ENCODE measurements around the gene RAET1E. TPM values are rescaled to one million over a fixed set of nuclear protein-coding genes. Genes with fewer than 3 reads are reported as not detected.
"Not testable (repeated sequence)": the region's sequence is repeated elsewhere in the genome, so short reads cannot be mapped to it uniquely, and the experiment has no call there.

The RAET1E gene
- total and polyA plus RNA-seq, 2 experiments from 2014 or later: not detected

GRCh38 chr6:149938013-149938570 is 40.2 kb upstream of the RAET1E start:
- not testable (repeated sequence) for H3K4me1 ChIP-seq (ENCODE audit: insufficient read depth); H3K27ac ChIP-seq (ENCODE audit: low read depth); DNase-seq (ENCODE audit: low spot score); H3F3A ChIP-seq (replicated peaks; ENCODE audit: low read depth); H4K20me1 ChIP-seq (replicated peaks; ENCODE audit: insufficient read depth); H3K9me3 Mint-ChIP-seq; H3K27ac Mint-ChIP-seq; H3K9me2 ChIP-seq (ENCODE audit: insufficient read depth); H3K36me3 Mint-ChIP-seq (ENCODE audit: low read depth); H3K36me3 ChIP-seq (ENCODE audit: insufficient read depth); H3K79me2 ChIP-seq (replicated peaks; ENCODE audit: insufficient read depth)
- H2AFZ ChIP-seq: peak overlapping the region; percentile 88
- peak overlapping the region; percentile 84 for H3K4me2 ChIP-seq
- ATAC-seq: peak; percentile 83
- Mint-ChIP-seq H3K27me3 (ENCODE audit: insufficient read depth, low read depth, poor library complexity) (peaks cover 89% of the 10 kb centered on the region), H3K4me3 (peak overlapping the region; percentile 72), H3K4me1 (peaks cover 11% of the 10 kb centered on the region)
- peak; percentile 87 for TF ChIP-seq EZH2 (IDR thresholded peaks at IDR 0.05; ENCODE audit: low read depth, unreplicated experiment)
- H3K4me3 ChIP-seq: peak overlapping the region; percentile 57
- H3K27me3 ChIP-seq (ENCODE audit: insufficient read depth): peaks cover 94% of the 10 kb centered on the region

GRCh38 chr6:149936743-149937142 is 38.8 kb upstream of the RAET1E start:
- H3K9me3 Mint-ChIP-seq: peaks cover 2% of the 10 kb centered on the region; the same call in 2 of the 3 replicates
- H3K27me3 ChIP-seq (ENCODE audit: insufficient read depth): peaks cover 85% of the 10 kb centered on the region
- H2AFZ ChIP-seq: no peak overlapping the region
- no peak overlapping the region for H3K4me2 ChIP-seq
- no peaks in the 10 kb centered on the region for H3K79me2 ChIP-seq (replicated peaks; ENCODE audit: insufficient read depth)
- peaks cover 8% of the 10 kb centered on the region for H3K4me1 Mint-ChIP-seq
- no peaks in the 10 kb centered on the region for H3K36me3 ChIP-seq (ENCODE audit: insufficient read depth)
- no peaks in the 10 kb centered on the region for H3F3A ChIP-seq (replicated peaks; ENCODE audit: low read depth)
- no peaks in the 10 kb centered on the region; the same call in 1 of the 2 replicates for H4K20me1 ChIP-seq (replicated peaks; ENCODE audit: insufficient read depth)
- H3K4me3 Mint-ChIP-seq: no peak overlapping the region
- no peak for ATAC-seq
- H3K27ac Mint-ChIP-seq: no peak overlapping the region
- peaks cover 75% of the 10 kb centered on the region for H3K27me3 Mint-ChIP-seq (ENCODE audit: insufficient read depth, low read depth, poor library complexity)
- no peaks in the 10 kb centered on the region; the same call in 2 of the 3 replicates for H3K36me3 Mint-ChIP-seq (ENCODE audit: low read depth)
- H3K4me3 ChIP-seq: no peak overlapping the region
- H3K4me1 ChIP-seq (ENCODE audit: insufficient read depth): peaks cover 8% of the 10 kb centered on the region; the same call in 1 of the 2 replicates
- H3K9me2 ChIP-seq (ENCODE audit: insufficient read depth): no peaks in the 10 kb centered on the region
- H3K27ac ChIP-seq (ENCODE audit: low read depth): no peak overlapping the region
- DNase-seq (ENCODE audit: low spot score): no peak
- TF ChIP-seq STAT1 (IDR thresholded peaks at IDR 0.05; ENCODE audit: unreplicated experiment) (no peak), ETS1 (IDR thresholded peaks at IDR 0.05) (no peak), POLR2AphosphoS5 (IDR thresholded peaks at IDR 0.05; ENCODE audit: low read depth) (no peak), EZH2 (IDR thresholded peaks at IDR 0.05; ENCODE audit: low read depth, unreplicated experiment) (no peak), JUNB (IDR thresholded peaks at IDR 0.05; ENCODE audit: unreplicated experiment) (no peak), NANOG (IDR thresholded peaks at IDR 0.05; ENCODE audit: borderline replicate concordance) (no peak), ZNF114 (CRISPR knock-in tag; IDR thresholded peaks at IDR 0.05) (no peak), EZH2phosphoT487 (IDR thresholded peaks at IDR 0.05; ENCODE audit: unreplicated experiment) (no peak), REST (IDR thresholded peaks at IDR 0.05; ENCODE audit: unreplicated experiment) (no peak), CREB1 (CRISPR knock-in tag; IDR thresholded peaks at IDR 0.05; ENCODE audit: low read depth) (no peak), CTCF (conservative IDR thresholded peaks at IDR 0.05; ENCODE audit: low read depth in 2 of 2) (no peak)
